Small intestine (tissue), 7 donors: ENCODE data around the gene OPN1MW. TPM values are rescaled to one million over a fixed set of nuclear protein-coding genes. Genes with fewer than 3 reads are reported as not detected.
"Not testable (repeated sequence)": the region's sequence is repeated elsewhere in the genome, so short reads cannot be mapped to it uniquely, and the experiment has no call there.

ENCODE experiments used
- DNase-seq, 2 donors: peaks; one replicate each; pipeline versions ENCODE4 v3.0.0 to v3.0.0-alpha.2; 2013
- FAIRE-seq: peaks from 2 replicates; lab custom pipeline; 2012; peaks lifted over from hg19 to GRCh38; lab: Jason Lieb, UNC
- H3K27ac ChIP-seq, 3 donors: one replicate each; pipeline ENCODE4 v1.5.1; 2013; ENCODE audit warnings: low read length in 2 of 3, mild to moderate bottlenecking in 2 of 3, control low read depth in 1 of 3, inconsistent platforms in 1 of 3, low read depth in 1 of 3, moderate library complexity in 1 of 3
- H3K27me3 ChIP-seq, 3 donors: one replicate each; pipeline ENCODE4 v1.6.1; 2013; ENCODE audit warnings: low read length in 3 of 3, inconsistent platforms in 1 of 3; ENCODE audit not compliant: control insufficient read depth in 3 of 3, insufficient read depth in 3 of 3
- H3K36me3 ChIP-seq, 3 donors: one replicate each; pipeline ENCODE4 v1.6.1; 2013; ENCODE audit warnings: low read length in 3 of 3, inconsistent platforms in 1 of 3, low read depth in 1 of 3, mild to moderate bottlenecking in 1 of 3, moderate library complexity in 1 of 3; ENCODE audit not compliant: control insufficient read depth in 3 of 3, insufficient read depth in 2 of 3
- H3K4me1 ChIP-seq, 3 donors: one replicate each; pipeline ENCODE4 v1.6.1; 2013; ENCODE audit warnings: low read length in 2 of 3, inconsistent platforms in 1 of 3, low read depth in 1 of 3, mild to moderate bottlenecking in 1 of 3, moderate library complexity in 1 of 3; ENCODE audit not compliant: control insufficient read depth in 3 of 3, insufficient read depth in 2 of 3
- H3K4me3 ChIP-seq, 3 donors: one replicate each; pipeline ENCODE4 v1.5.1; 2013; ENCODE audit warnings: low read length in 3 of 3, control low read depth in 1 of 3, inconsistent platforms in 1 of 3, low read depth in 1 of 3, mild to moderate bottlenecking in 1 of 3, moderate library complexity in 1 of 3
- H3K9me3 ChIP-seq, 2 donors: one replicate each; pipeline ENCODE4 v1.6.1; 2013; ENCODE audit warnings: low read depth in 1 of 2, low read length in 1 of 2; ENCODE audit not compliant: control insufficient read depth in 2 of 2, insufficient read depth in 1 of 2
- WGBS, 3 donors: extraction: QIAGEN DNeasy Blood & Tissue Kit; methylation state at CpG; one replicate each; pipeline ENCODE4 v1.1.7; 2013; 5-methylcytosine and 5-hydroxymethylcytosine counted together
- polyA plus RNA-seq, 4 donors: library from polyadenylated mRNA; stranded (reverse) in 3 of 4; unstranded in 1 of 4; fragments of 200-250 nt in 3 of 4; fragments of 120-200 nt in 1 of 4; gene quantifications; one replicate each; pipeline versions ENCODE4 v1.2.1 to v1.2.3, GENCODE V29; 2013
- donor health status: healthy with polysubstance abuse.
- donor health status: control.
- donor health status: control.
- donor health status: Bipolar disorder and iron deficiency.
- donor health status: healthy.

The OPN1MW gene
- polyA plus RNA-seq, 4 donors, result not detected

DNA sequence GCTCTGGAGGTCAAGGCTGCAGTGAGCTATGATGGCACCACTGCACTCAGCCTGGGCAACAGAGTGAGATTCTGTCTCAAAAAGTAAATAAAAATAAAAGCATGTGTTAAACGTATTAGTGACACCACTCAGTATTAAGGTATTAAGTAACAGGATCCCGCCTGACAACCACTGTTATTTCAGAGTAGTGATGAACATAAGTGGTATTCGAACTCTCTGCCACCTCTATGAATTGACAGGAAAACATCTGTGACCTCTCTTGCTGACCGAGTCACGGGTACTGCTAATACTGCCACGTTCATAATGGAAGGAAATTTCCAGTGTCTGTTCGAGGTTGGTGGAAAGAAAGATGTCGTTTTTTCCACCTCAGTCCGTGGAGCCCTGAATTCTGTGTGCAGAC lies 44.3 kb downstream of the OPN1MW start:
- H3K9me3 ChIP-seq, H3K27me3 ChIP-seq, H3K4me3 ChIP-seq, H3K27ac ChIP-seq, H3K4me1 ChIP-seq, DNase-seq, FAIRE-seq, H3K36me3 ChIP-seq: not testable (repeated sequence)
- no CpG with 5 or more reads among the region's 9 CpGs for WGBS, 3 donors

DNA sequence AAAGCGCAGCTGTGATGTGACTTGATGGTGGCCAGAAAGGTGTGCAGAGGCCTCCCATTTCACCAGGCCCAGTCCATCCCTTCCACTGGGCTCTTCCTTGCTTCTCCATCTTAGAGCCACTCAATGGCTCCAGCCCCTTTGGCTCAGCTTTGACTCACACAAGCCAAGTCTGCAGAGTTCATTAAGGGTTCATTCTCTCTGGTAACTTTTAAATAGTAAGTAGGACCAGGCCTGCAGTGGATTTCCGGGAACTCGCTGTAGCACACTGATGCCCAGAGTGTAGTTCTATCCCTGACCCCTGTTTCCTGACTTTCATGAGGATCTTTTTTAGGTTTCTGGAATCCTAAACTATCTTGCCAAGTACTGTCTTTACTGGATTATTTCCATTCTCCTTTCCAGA lies 49.0 kb downstream of the OPN1MW start:
- not testable (repeated sequence) for H3K27ac ChIP-seq, H3K9me3 ChIP-seq, DNase-seq, H3K4me3 ChIP-seq, H3K4me1 ChIP-seq, H3K27me3 ChIP-seq, FAIRE-seq, H3K36me3 ChIP-seq
- WGBS, 3 donors, result no CpG with 5 or more reads among the region's 3 CpGs

DNA sequence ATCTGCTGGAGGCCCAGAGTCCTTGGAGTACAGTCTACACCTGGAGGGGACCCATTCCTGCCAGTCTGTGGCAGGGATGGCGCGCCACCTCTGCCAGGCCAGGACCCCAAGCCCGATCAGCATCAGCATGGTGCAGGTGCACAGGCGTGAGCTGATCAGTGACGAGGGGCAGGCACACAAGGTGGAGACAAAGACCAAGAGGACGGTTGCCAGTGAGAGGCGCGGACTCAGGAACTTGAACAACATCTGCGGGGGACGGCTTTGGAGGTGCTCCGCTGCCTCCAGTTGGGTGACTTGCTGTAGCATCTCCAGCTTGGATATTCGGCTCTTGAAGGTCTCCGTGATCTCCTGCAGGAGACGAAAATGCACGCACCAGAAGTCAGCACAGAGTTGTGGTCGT lies 51.2 kb downstream of the OPN1MW start:
- H3K36me3 ChIP-seq, H3K27ac ChIP-seq, H3K4me3 ChIP-seq, DNase-seq, FAIRE-seq, H3K27me3 ChIP-seq, H3K4me1 ChIP-seq, H3K9me3 ChIP-seq: not testable (repeated sequence)
- WGBS, 3 donors, result no CpG with 5 or more reads among the region's 16 CpGs

DNA sequence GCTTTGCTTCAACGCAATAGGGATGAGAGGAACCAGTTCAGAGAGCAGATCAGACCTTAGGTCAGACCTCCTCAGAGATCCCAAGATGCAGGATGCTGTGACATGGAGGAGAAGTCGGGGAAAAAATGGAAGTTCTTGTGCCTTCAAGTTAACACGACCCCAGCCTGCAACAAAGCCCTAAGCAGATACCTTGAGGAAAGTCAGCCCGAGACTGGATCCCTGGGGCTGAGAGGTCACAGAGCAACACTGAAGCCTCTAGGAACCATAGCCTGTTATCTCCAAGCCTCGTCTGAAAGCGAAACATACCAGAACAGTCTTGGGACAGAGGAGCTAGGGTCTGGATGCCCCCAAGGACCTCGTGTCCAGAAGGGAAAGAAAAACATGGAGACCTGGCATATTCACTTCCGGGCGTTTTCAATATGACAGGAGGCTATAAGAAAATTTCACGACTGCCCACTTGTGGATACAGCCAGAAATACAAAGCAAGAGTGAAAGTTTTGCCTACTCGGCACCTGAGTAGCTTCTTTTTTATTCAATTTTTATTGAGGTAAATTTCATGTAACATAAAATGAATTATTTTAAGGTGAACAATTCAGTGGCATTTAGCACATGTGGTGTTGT lies 56.7 kb downstream of the OPN1MW start:
- H3K9me3 ChIP-seq, H3K27me3 ChIP-seq, H3K27ac ChIP-seq, H3K4me3 ChIP-seq, FAIRE-seq, H3K4me1 ChIP-seq, H3K36me3 ChIP-seq, DNase-seq: not testable (repeated sequence)
- 66 to 100% (median 80%) methylated on average over 1 to 9 of the region's 11 CpGs for WGBS, 3 donors

- 61 to 81% (median 75%) methylated on average over 4 to 6 of the region's 8 CpGs for WGBS, 3 donors
- not testable (repeated sequence) for H3K36me3 ChIP-seq, FAIRE-seq, H3K4me3 ChIP-seq, H3K9me3 ChIP-seq, H3K27ac ChIP-seq, H3K4me1 ChIP-seq, H3K27me3 ChIP-seq
- DNase-seq, result peak in 1 of 2 donors; percentile 0
Observed at GRCh38 chrX:154239982-154240503, 57.6 kb downstream of the OPN1MW start.

Other genes with a start within 250 kb of the OPN1MW start
- 100 to 1,000 TPM in 3 of 4 donors, 10 to 100 TPM in 1; 55.6 to 152 (median 107) TPM for gene NAA10, start 247.6 kb upstream of the OPN1MW start, polyA plus RNA-seq
- 100 to 1,000 TPM in 1 of 4 donors, 10 to 100 TPM in 2, 1 to 10 TPM in 1; 5.1 to 114 (median 21.9) TPM for gene RENBP, start 238.0 kb upstream of the OPN1MW start, polyA plus RNA-seq
- gene HCFC1, start 210.8 kb upstream of the OPN1MW start, polyA plus RNA-seq, result 10 to 100 TPM in 2 of 4 donors, 1 to 10 TPM in 2; 7.6 to 32.9 (median 19.5) TPM
- 10 to 100 TPM in 1 of 4 donors, 1 to 10 TPM in 3; 4.2 to 10.1 (median 6.0) TPM for gene TMEM187, start 209.8 kb upstream of the OPN1MW start, polyA plus RNA-seq
- 100 to 1,000 TPM in 3 of 4 donors, 10 to 100 TPM in 1; 57.2 to 135 (median 117) TPM for gene IRAK1, start 162.7 kb upstream of the OPN1MW start, polyA plus RNA-seq
- gene MECP2, start 84.9 kb upstream of the OPN1MW start, polyA plus RNA-seq, result 10 to 100 TPM in 3 of 4 donors, 1 to 10 TPM in 1; 9.4 to 18.4 (median 12.9) TPM
- not detected for gene OPN1LW, start 38.4 kb upstream of the OPN1MW start, polyA plus RNA-seq
- gene OPN1MW2, start 37.2 kb downstream of the OPN1MW start, polyA plus RNA-seq, result not detected
- not detected for gene OPN1MW3, start 75.0 kb downstream of the OPN1MW start, polyA plus RNA-seq
- not detected for gene TEX28, start 112.5 kb downstream of the OPN1MW start, polyA plus RNA-seq
- under 1 TPM in 2 of 4 donors, not detected in 2; 0.12 to 0.18 TPM for gene TKTL1, start 113.2 kb downstream of the OPN1MW start, polyA plus RNA-seq
- gene FLNA, start 192.0 kb downstream of the OPN1MW start, polyA plus RNA-seq, result 100 to 1,000 TPM in 1 of 4 donors, 10 to 100 TPM in 3; 19.2 to 251 (median 73.8) TPM
- gene EMD, start 196.7 kb downstream of the OPN1MW start, polyA plus RNA-seq, result 10 to 100 TPM; 37.6 to 82.3 (median 55.6) TPM
- gene RPL10, start 215.8 kb downstream of the OPN1MW start, polyA plus RNA-seq, result 1,000 to 10,000 TPM; 3,043 to 5,653 (median 5,166) TPM
- gene DNASE1L1, start 226.7 kb downstream of the OPN1MW start, polyA plus RNA-seq, result 10 to 100 TPM; 17.0 to 27.4 (median 21.7) TPM
- 10 to 100 TPM; 31.8 to 78.3 (median 50.8) TPM for gene TAFAZZIN, start 228.9 kb downstream of the OPN1MW start, polyA plus RNA-seq
- gene ATP6AP1, start 246.1 kb downstream of the OPN1MW start, polyA plus RNA-seq, result 100 to 1,000 TPM in 1 of 4 donors, 10 to 100 TPM in 3; 34.0 to 157 (median 57.4) TPM